ENCODE data around the gene CLMP.
"Not testable (repeated sequence)": the region's sequence is repeated elsewhere in the genome, so short reads cannot be mapped to it uniquely, and the experiment has no call there.

CLMP gene

GRCh38 chr11:123168241-123168640 lies 26.8 kb downstream of the CLMP start:
- DNase-seq (ENCODE audit: low read depth, low spot score), result no peak

GRCh38 chr11:123166071-123166559 lies 28.9 kb downstream of the CLMP start:
- peak; percentile 54 for DNase-seq (ENCODE audit: low read depth, low spot score)

- no peak for DNase-seq (ENCODE audit: low read depth, low spot score)
Observed at GRCh38 chr11:123164732-123165450, 30.2 kb downstream of the CLMP start.

- DNase-seq (ENCODE audit: low read depth, low spot score), result no peak
Observed at GRCh38 chr11:123163621-123164020, 31.4 kb downstream of the CLMP start.

GRCh38 chr11:123161376-123162030 lies 33.5 kb downstream of the CLMP start:
- DNase-seq (ENCODE audit: low read depth, low spot score), result no peak

GRCh38 chr11:123159183-123159857 lies 35.7 kb downstream of the CLMP start:
- DNase-seq (ENCODE audit: low read depth, low spot score), result no peak

- no peak for DNase-seq (ENCODE audit: low read depth, low spot score)
Observed at GRCh38 chr11:123158033-123159003, 36.7 kb downstream of the CLMP start.

- DNase-seq (ENCODE audit: low read depth, low spot score), result no peak
Observed at GRCh38 chr11:123152951-123153350, 42.1 kb downstream of the CLMP start.

GRCh38 chr11:123152346-123152745 lies 42.7 kb downstream of the CLMP start:
- DNase-seq (ENCODE audit: low read depth, low spot score), result not testable (repeated sequence)

GRCh38 chr11:123151796-123152195 lies 43.3 kb downstream of the CLMP start:
- no peak for DNase-seq (ENCODE audit: low read depth, low spot score)

GRCh38 chr11:123151366-123151765 lies 43.7 kb downstream of the CLMP start:
- DNase-seq (ENCODE audit: low read depth, low spot score), result no peak

- DNase-seq (ENCODE audit: low read depth, low spot score), result no peak
Observed at GRCh38 chr11:123150882-123151281, 44.2 kb downstream of the CLMP start.

- no peak for DNase-seq (ENCODE audit: low read depth, low spot score)
Observed at GRCh38 chr11:123148965-123149364, 46.1 kb downstream of the CLMP start.

GRCh38 chr11:123145661-123146060 lies 49.4 kb downstream of the CLMP start:
- DNase-seq (ENCODE audit: low read depth, low spot score), result no peak

- no peak for DNase-seq (ENCODE audit: low read depth, low spot score)
Observed at GRCh38 chr11:123145220-123145619, 49.8 kb downstream of the CLMP start.

GRCh38 chr11:123144707-123145106 lies 50.3 kb downstream of the CLMP start:
- no peak for DNase-seq (ENCODE audit: low read depth, low spot score)

- no peak for DNase-seq (ENCODE audit: low read depth, low spot score)
Observed at GRCh38 chr11:123143921-123144320, 51.1 kb downstream of the CLMP start.

- DNase-seq (ENCODE audit: low read depth, low spot score), result no peak
Observed at GRCh38 chr11:123143476-123143875, 51.6 kb downstream of the CLMP start.

GRCh38 chr11:123139206-123139605 lies 55.8 kb downstream of the CLMP start:
- no peak for DNase-seq (ENCODE audit: low read depth, low spot score)

GRCh38 chr11:123137431-123138224 lies 57.4 kb downstream of the CLMP start:
- DNase-seq (ENCODE audit: low read depth, low spot score), result peak; percentile 93

All from smooth muscle cell of the brain vasculature (primary cell).